HL-60 (cell line): ENCODE measurements around the gene HSD17B3.

Source experiments
- DNase-seq, 2 experiments: peaks; one replicate each; pipeline ENCODE4 v3.0.0-alpha.2; 2010 to 2020; ENCODE audit warnings: low read depth in 1 of 2, low spot score in 1 of 2
- H3K27ac ChIP-seq: fragments of 250-450 bp; sonication (Bioruptor Pico); replicated peaks from 2 replicates; pipeline ENCODE4 v1.5.1; 2020; ENCODE audit warnings: mild to moderate bottlenecking, moderate library complexity
- H3K27me3 ChIP-seq: fragments of 250-450 bp; sonication (Bioruptor Pico); 2 replicates; pipeline ENCODE4 v1.5.1; 2021; ENCODE audit warnings: mild to moderate bottlenecking, moderate library complexity; ENCODE audit not compliant: insufficient read depth, poor library complexity, severe bottlenecking
- H3K4me3 ChIP-seq: replicated peaks from 2 replicates; pipeline ENCODE4 v1.5.1; 2011; ENCODE audit warnings: mild to moderate bottlenecking, control low read depth, low read length; ENCODE audit not compliant: insufficient read depth
- CTCF ChIP-seq: IDR thresholded peaks from one replicate; pipeline ENCODE4 v1.5.1; 2011; ENCODE audit warnings: low read length, control low read depth, inconsistent platforms; ENCODE audit not compliant: insufficient read depth
- GABPA ChIP-seq: IDR thresholded peaks from 2 replicates; pipeline ENCODE4 v1.6.1; 2012; ENCODE audit warnings: low read depth
- POLR2AphosphoS5 ChIP-seq: IDR thresholded peaks from 2 replicates; pipeline ENCODE4 v1.6.1; 2012; ENCODE audit warnings: low read depth
- REST ChIP-seq: IDR thresholded peaks from 2 replicates; pipeline ENCODE4 v1.6.1; 2012; ENCODE audit warnings: low read depth; ENCODE audit not compliant: insufficient replicate concordance
- SPI1 ChIP-seq: IDR thresholded peaks from 2 replicates; pipeline ENCODE4 v1.6.1; 2012; ENCODE audit warnings: low read depth, mild to moderate bottlenecking, borderline replicate concordance

HSD17B3 gene

GRCh38 chr9:96245399-96245798 is 56.6 kb downstream of the HSD17B3 start:
- Histone ChIP-seq H3K27ac (no peak overlapping the region), H3K4me3 (no peak overlapping the region), H3K27me3 (no peaks in the 10 kb centered on the region)
- no peak for DNase-seq
- TF ChIP-seq SPI1: no peak
- no peak for TF ChIP-seq POLR2AphosphoS5

GRCh38 chr9:96243778-96244177 is 58.2 kb downstream of the HSD17B3 start:
- Histone ChIP-seq H3K4me3 (no peak overlapping the region), H3K27me3 (no peaks in the 10 kb centered on the region), H3K27ac (no peak overlapping the region)
- no peak for DNase-seq
- no peak for TF ChIP-seq GABPA
- no peak for TF ChIP-seq POLR2AphosphoS5
- no peak for TF ChIP-seq REST
- no peak for TF ChIP-seq CTCF
- TF ChIP-seq SPI1: no peak

- no peak for TF ChIP-seq GABPA
- no peak for TF ChIP-seq SPI1
- TF ChIP-seq POLR2AphosphoS5: no peak
- TF ChIP-seq CTCF: no peak
- TF ChIP-seq REST: no peak
- no peak for DNase-seq
These were observed 59.2 kb downstream of the HSD17B3 start for GRCh38 chr9:96242811-96243210.

GRCh38 chr9:96241391-96241809 is 60.6 kb downstream of the HSD17B3 start:
- Histone ChIP-seq H3K4me3 (no peak overlapping the region), H3K27ac (no peak overlapping the region), H3K27me3 (no peaks in the 10 kb centered on the region)
- TF ChIP-seq GABPA (no peak), CTCF (no peak), SPI1 (no peak), REST (no peak), POLR2AphosphoS5 (no peak)
- no peak for DNase-seq

More at GRCh38 chr9:96242811-96243210, 59.2 kb downstream of the HSD17B3 start:
- Histone ChIP-seq H3K4me3 (no peak overlapping the region), H3K27me3 (no peaks in the 10 kb centered on the region), H3K27ac (no peak overlapping the region)
